GF-D8 (cell line): ENCODE measurements around the gene NRG3.

Experiments
- DNase-seq: peaks from one replicate; lab custom pipeline; 2025; lab: John Stamatoyannopoulos, UW

NRG3 gene

DNA sequence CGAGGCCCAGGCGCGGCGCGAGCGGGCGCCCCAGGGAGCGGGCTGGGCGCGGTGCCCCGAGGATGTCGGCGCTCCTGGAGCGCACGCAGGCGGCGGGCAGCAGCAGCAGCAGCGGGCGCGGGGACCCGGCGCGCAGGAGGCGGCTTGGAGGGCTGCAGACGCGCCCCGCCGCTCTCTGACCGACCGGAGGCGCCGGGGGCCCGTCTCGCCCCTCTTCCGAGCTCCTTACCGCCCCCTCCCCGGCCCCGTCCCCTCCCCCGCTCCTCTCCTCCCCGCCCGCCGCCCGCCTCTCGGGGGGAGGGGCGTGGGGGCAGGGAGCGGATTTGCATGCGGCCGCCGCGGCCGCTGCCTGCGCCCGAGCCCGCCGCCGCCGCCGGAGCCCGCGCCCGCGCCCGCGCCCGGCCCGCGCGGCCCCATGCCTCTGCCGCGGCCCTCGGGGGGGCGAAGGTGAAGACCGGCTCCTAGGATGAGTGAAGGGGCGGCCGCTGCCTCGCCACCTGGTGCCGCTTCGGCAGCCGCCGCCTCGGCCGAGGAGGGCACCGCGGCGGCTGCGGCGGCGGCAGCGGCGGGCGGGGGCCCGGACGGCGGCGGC, at the start of gene NRG3:
TSS of gene NRG3 (plus strand) at position 320 of the 592 bp plus-strand sequence.
- no peak for DNase-seq

DNA sequence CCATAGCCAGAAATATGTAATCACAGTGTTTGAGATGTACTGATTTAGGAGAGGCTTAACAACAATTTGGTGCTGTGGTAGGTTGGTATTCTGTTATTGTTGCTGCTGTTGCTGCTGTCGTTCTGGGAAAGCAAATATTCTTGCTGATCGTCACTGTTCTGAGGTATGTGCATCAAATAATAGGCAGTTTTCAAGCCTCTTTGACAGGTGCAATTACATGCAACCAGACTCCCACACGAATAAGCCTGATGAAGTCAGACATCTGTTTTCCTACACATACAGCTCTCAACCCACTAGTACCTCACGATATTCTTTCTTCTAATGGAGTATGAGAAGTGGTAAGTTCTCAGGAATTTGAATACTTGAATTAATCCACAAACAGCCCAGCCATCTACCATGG, 46.7 kb upstream of the NRG3 start:
- DNase-seq = no peak

DNA sequence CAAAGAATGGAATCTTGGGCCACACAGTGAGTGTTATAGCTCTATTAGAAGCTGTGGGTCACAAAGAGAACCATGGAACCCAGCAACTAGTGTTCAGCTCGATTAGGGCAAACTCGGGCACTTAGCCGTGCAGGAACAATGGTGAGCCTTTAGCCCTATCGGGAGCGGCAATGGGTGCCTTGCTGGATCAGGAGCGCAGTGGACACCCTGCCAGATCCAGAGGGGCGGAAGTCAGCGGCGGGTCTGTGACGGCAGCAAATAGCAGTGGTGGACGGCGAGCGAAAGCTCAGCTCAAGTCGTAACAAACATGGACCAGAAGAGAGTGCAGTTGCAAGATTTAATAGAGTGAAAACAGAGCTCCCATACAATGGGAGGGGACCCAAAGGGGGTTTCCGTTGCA, 43.9 kb upstream of the NRG3 start:
- DNase-seq = no peak

DNA sequence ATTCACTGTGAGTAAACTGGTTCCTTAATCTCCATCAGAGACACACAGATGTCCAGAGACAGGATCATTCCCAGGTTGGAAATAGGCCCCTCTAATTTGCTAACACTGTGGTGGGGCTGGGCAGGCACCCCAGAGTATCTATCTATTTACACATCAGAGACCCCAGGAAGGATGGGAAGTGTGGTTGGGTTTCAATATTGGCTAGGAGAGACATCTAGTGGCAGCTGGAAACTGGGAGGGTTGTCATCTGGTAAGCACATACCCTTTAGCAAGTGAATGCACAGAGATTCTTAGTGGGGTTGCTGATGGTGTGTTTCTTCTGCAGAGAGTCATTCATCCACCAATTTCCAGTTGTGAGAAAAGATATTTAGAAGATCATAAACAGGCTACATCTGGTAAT, 36.0 kb upstream of the NRG3 start:
- no peak for DNase-seq

DNA sequence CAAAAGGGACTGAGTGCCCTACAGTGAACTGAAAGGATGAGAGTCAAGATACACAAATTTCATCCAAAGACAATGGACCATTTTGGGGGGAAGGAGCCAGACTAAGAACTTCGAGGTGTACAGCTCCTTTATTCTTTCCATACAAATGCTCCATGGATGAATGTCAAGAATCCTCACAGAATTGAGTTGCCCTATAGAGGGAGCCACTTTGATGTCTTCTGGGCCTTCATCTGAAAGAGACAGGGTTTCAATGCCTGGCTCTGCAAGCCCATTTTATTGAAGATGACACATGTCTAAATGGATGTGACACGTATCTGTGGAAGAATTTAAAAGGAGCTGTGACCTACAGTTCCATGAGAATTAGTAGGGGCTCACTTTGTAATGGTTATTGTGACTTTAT, 32.0 kb upstream of the NRG3 start:
- no peak for DNase-seq

DNA sequence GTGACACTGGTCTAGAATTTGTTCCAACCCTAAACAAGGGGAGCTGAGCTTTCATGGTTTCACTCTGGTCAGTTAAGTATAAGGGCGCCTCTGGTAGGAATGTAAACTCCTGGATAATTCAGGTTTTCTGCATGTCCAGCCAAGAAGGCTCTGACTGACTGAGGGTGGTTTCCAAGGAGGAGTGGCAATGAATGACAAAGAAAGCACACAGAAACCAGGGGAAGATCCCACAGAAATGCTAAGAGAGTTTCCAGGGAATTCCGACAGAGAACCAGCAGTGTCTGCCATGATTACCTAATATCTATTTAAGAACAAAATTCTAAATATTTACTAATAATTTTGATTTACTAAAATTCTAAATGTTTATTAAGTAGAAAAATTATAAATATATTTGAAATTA, 27.3 kb upstream of the NRG3 start:
- no peak for DNase-seq

DNA sequence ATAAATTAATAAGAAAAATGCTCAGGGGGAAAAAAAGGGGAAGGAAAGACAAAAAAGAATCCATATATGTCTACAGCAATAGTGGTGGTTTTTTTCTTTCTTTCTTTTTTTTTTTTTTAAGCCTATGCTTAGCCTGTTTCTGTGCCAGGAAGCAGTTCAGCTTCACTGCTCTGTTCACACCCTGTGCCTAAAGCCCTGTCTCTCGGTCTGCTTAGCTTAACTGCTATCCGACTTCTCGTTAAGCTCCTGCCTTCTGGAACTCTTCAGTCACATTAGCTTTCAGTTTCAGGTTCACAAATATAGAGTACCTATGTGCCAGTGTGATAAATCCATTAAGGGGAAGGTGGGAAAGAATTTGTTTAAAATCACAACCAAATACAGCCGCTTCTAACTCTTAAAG, 26.5 kb upstream of the NRG3 start:
- no peak for DNase-seq

DNA sequence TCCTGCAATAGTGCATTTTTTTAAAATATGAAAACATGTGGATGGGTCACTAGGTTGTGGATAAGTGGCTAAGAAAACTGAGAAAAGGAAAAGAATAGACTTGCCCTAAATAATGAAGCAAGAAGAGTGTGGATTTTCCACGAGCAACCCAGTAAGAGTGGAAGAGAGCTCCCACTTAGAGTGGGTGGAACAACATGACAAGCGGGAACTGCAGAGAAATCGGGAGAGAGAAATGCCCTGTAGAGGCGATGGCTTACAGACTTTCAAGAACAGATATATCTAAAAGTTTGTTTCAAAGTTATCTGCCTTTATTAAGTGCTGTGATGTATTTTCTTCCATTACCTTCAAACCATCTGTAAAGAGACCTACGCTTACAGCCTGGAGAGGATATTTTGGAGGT, 26.1 kb upstream of the NRG3 start:
- no peak for DNase-seq

DNA sequence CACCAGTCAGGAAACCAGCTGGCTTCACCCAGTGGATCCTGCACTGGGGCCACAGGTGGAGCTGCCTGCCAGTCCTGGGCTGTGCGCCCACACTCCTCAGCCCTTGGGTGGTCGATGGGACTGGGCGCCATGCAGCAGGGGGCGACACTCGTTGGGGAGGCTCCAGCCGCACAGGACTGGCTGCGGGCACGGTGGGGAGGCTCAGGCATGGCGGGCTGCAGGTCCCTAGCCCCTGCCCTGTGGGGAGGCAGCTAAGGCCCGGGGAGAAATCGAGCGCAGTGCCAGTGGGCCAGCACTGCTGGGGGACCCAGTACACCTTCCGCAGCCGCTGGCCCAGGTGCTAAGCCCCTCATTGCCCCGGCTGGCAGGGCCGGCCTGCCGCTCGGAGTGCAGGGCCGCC, 12.4 kb upstream of the NRG3 start:
- DNase-seq = no peak

DNA sequence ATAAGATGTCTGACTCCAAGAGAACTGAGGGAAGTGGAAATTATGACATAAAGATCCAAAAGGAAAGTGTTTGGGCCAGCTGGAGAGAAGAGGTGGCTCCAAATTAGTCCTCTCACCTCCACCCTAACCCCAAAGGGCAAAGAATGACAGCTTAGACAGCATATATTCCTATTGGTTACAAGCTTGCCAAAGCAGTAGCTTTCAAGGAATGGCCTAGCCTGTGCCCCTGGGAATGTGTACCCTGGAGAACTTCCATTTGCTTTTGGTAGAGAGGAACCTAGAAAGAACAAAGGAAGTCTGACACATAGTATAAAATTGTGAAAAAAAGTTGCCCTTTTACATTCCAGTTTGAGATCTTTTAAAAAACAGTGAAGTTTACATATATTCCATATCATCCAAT, 11.2 kb upstream of the NRG3 start:
- no peak for DNase-seq

DNA sequence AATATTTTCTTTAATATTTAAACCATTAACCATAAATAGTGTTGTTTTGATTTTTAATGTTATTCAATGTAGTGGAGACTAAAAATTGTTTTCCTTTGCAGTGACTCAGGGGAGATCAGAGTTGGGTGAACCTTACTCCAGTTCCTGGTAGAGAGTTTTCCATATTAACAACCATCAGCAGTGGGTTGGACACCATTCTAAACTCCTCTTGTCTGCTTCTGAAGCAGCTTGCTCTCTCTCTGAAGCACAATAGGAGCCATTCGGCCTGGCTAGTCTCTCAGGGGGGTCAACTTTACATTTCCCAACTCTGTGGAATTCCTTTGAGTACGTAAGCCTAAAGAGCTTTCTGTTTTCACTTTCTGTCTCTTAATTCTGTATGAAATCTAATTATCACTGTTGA, 9.4 kb upstream of the NRG3 start:
- no peak for DNase-seq

DNA sequence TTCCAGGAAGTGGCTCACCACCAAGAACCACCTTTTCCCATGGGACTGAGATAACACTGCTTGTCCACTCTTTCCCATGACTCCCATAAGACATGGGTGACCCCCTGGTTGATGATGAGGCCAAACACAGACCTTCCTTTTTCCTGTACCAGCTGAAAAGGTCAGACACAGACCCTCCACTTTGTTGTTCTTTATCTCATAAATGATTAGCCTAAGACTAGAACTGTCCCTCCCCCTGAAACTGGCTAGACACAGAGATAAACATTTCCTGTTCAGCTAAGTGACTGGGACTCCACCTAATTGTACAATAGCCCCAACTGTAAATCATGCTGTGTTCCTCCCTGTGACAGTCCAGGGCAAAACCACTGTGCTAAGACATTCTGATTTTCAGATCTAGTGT, 8.2 kb upstream of the NRG3 start:
- no peak for DNase-seq

DNA sequence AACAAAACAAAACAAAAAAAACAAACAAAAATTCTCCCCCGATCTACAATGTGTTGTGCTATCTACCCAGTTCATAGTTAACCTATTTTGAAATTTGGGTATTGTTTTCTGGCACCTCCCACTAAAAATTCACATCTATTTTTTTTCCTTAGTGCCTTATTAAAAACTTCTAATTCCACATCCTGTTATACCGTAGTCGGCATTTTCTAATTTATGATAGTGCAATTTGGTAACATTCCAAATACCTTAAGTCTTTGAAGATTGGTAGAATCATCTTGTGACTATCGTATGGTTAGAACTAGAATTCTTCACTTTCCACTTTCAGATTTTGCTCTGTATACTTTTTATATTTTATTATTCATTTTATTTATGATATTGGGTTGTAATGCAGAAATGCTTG, 4.5 kb upstream of the NRG3 start:
- no peak for DNase-seq

DNA sequence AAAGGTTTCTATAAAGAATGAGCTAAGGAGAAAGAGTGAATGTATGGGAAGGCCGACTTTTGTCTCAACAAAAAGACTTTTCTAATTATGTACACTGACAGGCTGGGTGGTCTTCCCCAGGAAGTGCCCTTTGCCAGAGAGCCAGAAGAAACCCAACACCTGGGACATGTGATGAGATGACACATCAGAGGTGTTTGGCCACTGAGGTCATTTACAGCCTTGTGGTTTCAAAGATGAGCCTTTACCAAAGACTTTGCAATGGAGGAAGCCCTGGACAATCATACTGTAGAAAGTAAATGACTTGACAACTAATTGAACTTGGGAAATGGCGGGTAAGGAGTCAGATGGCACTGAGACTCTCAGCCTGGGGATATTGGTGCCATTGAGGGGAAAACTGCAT, 3.4 kb upstream of the NRG3 start:
- DNase-seq = no peak

DNA sequence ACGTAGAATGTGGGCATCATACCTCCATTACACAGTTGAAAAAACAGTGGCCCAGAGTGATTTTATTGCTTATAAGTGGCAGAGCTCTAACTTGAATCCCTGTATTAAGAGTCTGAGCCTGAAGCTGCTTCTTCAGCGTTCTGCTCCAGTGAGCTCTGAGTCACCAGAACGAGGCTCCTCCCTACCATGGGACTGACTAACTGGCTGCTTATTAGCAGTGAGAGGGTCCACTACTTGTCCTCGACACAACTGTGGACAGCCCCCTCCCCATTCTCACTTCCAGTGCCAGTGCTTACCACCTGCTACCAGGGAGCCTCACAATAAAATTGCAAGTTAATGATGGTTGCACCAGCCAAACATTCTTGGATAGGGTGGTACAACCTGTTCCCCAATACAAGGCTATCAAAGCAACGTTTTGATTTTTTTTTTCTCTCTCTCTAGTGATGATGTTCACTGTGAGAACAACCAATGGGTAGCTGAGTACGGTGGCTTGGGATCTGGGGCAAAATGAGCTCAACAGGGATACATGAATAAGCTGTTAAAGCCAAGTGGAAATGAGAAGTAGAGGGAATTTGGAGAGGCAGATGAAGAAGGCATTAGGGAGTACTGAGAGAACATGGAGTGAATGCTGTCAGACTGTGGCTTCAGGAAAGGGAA, 2.7 kb upstream of the NRG3 start:
- DNase-seq = no peak

DNA sequence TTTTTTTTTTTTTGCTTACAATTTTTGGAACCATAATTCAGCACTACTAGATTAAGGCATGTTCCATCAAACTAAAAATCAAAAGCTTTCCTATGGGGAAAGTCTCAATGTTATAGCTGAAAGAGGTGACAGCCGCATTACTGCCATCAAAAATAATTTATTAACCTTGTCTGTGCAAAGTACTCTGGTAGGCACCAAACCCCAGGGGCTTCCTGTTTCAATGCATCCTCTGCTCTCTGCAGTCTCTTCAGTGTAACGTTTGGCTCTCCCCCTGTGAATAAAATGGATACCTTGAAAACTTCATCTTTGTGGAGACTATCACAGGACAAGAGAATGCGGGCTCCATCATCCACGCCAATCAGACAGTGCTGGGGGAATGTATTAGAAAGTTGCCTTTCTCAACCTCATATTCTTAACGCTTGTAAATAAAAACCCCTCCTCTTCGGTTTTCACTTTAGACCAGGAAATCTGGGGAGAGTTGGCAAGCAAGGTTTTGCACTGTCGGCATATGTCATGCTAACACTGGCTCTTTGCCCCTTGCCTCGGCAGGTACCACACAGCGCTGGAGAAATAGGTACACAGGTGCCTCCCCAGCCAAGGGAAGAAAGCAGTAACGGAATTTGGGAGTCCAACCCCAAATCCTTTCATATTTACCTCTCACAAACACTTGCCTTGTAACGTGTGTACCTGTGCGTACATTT, 1.6 kb upstream of the NRG3 start:
- DNase-seq = no peak

DNA sequence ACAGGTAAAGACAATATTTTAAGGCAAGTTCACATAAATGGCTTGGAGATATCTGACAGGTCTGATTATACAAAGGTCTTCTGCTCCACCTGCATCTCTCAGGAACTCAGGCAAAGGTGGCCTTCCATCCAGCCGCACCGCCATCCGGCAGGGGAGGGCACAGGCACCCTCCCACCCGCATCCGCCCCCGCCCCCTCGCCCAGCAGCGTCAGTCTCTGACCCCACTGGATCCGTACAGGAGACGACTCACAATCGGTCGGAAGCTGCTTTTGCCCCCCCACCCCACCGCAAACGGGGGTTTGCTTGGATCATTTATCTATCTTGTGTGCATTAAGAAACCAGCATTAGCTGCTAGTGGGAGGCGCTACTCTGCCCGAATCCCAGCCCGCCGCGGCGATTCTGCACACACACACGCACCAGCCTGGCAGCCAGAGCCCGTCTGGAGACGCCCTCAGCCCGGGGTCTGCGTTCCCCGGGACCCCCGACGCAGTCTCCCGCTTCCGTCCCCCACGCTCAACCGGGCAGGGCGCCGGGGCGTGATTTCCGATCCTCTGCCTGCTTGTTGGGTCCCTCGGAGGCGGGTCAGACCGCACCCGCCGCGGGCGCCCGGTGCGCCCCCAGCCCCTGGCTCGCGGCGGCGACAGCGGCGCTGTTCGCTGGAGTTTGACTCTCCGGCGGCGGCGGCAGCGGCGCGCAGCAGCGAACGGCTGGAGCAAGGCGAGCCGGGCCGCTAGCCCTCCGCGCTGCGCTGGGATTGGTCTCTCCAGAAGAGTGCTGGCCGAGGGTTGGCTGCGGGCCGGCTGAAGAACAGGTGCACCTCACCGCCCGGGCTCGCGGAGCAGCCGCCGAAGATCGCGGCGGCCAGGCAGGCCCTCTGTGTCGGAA, 820 bp upstream of the NRG3 start:
- DNase-seq = no peak

DNA sequence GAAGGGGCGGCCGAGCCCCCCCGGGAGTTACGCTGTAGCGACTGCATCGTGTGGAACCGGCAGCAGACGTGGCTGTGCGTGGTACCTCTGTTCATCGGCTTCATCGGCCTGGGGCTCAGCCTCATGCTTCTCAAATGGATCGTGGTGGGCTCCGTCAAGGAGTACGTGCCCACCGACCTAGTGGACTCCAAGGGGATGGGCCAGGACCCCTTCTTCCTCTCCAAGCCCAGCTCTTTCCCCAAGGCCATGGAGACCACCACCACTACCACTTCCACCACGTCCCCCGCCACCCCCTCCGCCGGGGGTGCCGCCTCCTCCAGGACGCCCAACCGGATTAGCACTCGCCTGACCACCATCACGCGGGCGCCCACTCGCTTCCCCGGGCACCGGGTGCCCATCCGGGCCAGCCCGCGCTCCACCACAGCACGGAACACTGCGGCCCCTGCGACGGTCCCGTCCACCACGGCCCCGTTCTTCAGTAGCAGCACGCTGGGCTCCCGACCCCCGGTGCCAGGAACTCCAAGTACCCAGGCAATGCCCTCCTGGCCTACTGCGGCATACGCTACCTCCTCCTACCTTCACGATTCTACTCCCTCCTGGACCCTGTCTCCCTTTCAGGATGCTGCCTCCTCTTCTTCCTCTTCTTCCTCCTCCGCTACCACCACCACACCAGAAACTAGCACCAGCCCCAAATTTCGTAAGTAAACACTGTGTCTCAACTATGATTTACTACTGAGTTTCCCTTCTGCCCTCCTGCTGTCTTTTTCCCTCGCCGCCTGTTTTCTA, 666 bp downstream of the NRG3 start:
- DNase-seq = no peak

DNA sequence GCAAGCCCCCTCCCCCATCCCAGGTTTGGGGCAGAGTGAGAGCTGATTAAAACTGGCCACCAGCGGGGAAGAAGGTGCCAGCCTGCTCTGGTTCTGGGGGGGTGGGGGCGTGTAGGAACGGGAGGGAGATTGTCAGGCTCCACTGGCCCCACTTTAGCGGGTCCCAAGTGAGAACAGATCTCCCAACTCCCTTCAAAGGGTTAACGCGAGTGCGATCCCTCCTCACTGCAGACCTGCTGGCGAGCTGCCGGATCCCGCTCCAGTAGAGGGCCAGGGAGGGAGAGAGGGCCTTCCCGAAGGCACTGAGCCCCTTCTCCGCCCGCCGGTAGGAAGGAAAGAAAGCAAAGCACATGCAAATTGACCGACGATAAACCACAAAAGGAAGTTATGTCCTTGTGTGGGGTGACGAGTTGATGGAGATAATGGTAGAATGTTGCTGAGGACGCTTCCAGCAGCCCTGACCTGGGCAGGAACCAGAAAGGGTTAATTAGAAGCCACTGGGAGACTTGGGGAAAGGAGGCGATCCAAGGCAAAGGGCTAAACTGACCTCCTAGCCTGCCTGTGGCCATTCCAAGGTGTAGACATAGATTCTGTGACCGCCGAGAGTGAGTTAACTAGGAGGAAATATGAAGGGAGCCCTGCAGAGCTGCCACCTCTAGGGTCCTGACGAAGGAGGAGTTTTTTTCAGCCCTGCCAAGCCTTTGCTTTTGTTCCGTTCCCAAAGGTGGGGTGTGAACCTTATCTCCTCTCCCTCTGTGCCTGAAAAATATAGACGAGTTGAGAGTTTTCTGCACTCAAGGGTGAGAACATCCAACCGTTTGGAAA, 1.5 kb downstream of the NRG3 start:
- DNase-seq = no peak

DNA sequence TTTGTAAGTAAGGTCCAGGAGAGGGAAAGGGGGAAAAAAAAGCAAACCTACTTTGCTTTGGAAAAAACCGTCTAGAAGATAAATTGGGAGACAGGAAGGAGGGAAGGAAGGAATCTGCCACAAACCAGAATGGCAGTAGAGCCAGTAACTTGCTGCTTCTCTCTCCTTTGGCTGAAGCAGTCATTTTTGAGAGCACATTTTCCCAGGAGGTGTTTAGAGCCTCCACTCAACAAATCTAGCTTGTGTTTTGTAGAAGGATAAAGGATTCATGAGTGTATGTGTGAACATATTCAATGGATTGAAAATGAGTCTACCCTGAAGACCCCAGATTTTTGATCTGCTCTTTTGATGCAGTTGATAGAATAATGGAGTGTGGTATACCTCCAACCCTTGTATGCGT, 2.6 kb downstream of the NRG3 start:
- DNase-seq = no peak

DNA sequence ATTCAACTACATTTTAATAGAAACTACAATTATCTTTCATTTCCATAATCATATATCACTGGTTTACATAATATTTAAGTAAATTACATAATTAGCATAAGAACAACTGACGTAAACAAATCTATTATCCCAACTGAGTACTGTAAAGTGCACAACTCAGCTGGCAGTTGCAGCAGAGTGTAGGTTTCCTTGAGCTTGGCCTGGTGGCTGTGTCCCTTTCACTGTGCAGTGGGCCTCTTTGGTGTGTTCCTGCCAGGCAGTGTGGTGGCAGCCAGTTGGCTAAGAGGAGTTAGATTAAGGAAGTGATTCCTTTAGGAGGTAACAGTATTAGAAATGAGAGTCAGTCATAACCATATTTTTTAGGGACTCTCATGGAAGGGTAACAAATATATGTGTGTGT, 7.0 kb downstream of the NRG3 start:
- no peak for DNase-seq
